Liver (tissue), 9 donors: ENCODE measurements around the gene CLDN16. TPM values are rescaled to one million over a fixed set of nuclear protein-coding genes. Genes with fewer than 3 reads are reported as not detected.
A peak's percentile ranks its signal among the peaks of the same experiment; 100 is the strongest.

Source experiments
- DNase-seq: peaks from one replicate; pipeline ENCODE4 v3.0.0-alpha.2; 2017; ENCODE audit warnings: low spot score
- H3K27ac ChIP-seq, 2 donors: one replicate each; pipeline ENCODE4 v1.7.0; 2013; ENCODE audit warnings: inconsistent platforms in 2 of 2, low read length in 2 of 2, control low read depth in 1 of 2, low read depth in 1 of 2, mild to moderate bottlenecking in 1 of 2
- H3K27me3 ChIP-seq, 4 donors: one replicate each; pipeline versions ENCODE4 v1.6.1 to v1.7.0; 2013; ENCODE audit warnings: low read length in 3 of 4, inconsistent platforms in 1 of 4, mild to moderate bottlenecking in 1 of 4, moderate library complexity in 1 of 4; ENCODE audit not compliant: control insufficient read depth in 4 of 4, insufficient read depth in 4 of 4
- H3K36me3 ChIP-seq, 4 donors: one replicate each; pipeline versions ENCODE4 v1.6.1 to v1.7.0; 2013; ENCODE audit warnings: low read length in 3 of 4, mild to moderate bottlenecking in 3 of 4, low read depth in 1 of 4, moderate library complexity in 1 of 4; ENCODE audit not compliant: control insufficient read depth in 4 of 4, insufficient read depth in 3 of 4
- H3K4me1 ChIP-seq, 4 donors: one replicate each; pipeline versions ENCODE4 v1.6.1 to v1.7.0; 2013; ENCODE audit warnings: low read length in 3 of 4, mild to moderate bottlenecking in 3 of 4, moderate library complexity in 1 of 4; ENCODE audit not compliant: control insufficient read depth in 4 of 4, insufficient read depth in 4 of 4
- H3K4me3 ChIP-seq, 3 donors: one replicate each; pipeline versions ENCODE4 v1.6.1 to v1.7.0; 2013; ENCODE audit warnings: low read length in 3 of 3, control low read depth in 1 of 3, low read depth in 1 of 3, mild to moderate bottlenecking in 1 of 3
- H3K9ac ChIP-seq, 2 donors: one replicate each; pipeline ENCODE4 v1.7.0; 2013; ENCODE audit warnings: low read length in 2 of 2, mild to moderate bottlenecking in 2 of 2, moderate library complexity in 2 of 2, control low read depth in 1 of 2, low read depth in 1 of 2
- H3K9me3 ChIP-seq, 4 donors: one replicate each; pipeline versions ENCODE4 v1.6.1 to v1.7.0; 2013; ENCODE audit warnings: low read length in 3 of 4; ENCODE audit not compliant: control insufficient read depth in 4 of 4
- CTCF ChIP-seq: fragments of 150-350 bp; IDR thresholded peaks from 2 replicates; pipeline ENCODE4 v1.5.1; 2017; ENCODE audit warnings: improper control_type of control experiment, low read depth, low read length; ENCODE audit not compliant: missing input control
- EGR1 ChIP-seq, 2 donors: IDR thresholded peaks; 2 replicates each; pipeline ENCODE4 v1.6.1; 2016 to 2018; ENCODE audit warnings: antibody characterized with exemption in 2 of 2, low read depth in 2 of 2
- FOXA1 ChIP-seq: IDR thresholded peaks from 2 replicates; pipeline ENCODE4 v1.6.1; 2016; ENCODE audit warnings: antibody characterized with exemption
- FOXA2 ChIP-seq: IDR thresholded peaks from 2 replicates; pipeline ENCODE4 v1.6.1; 2016; ENCODE audit warnings: antibody characterized with exemption
- HNF4A ChIP-seq, 2 donors: conservative IDR thresholded peaks; 2 replicates each; pipeline ENCODE4 v1.6.1; 2016; ENCODE audit warnings: antibody characterized with exemption in 2 of 2, mild to moderate bottlenecking in 2 of 2
- HNF4G ChIP-seq: IDR thresholded peaks from 2 replicates; pipeline ENCODE4 v1.6.1; 2016; ENCODE audit warnings: antibody characterized with exemption
- JUND ChIP-seq, 2 donors: IDR thresholded peaks; 2 replicates each; pipeline ENCODE4 v1.6.1; 2016; ENCODE audit warnings: antibody characterized with exemption in 2 of 2
- MAX ChIP-seq: IDR thresholded peaks from 2 replicates; pipeline ENCODE4 v1.6.1; 2016; ENCODE audit warnings: antibody characterized with exemption
- RAD21 ChIP-seq, 2 donors: IDR thresholded peaks; 2 replicates each; pipeline ENCODE4 v1.6.1; 2016; ENCODE audit warnings: antibody characterized with exemption in 2 of 2, mild to moderate bottlenecking in 2 of 2
- REST ChIP-seq: IDR thresholded peaks from 2 replicates; pipeline ENCODE4 v1.6.1; 2016; ENCODE audit warnings: antibody characterized with exemption, mild to moderate bottlenecking
- RXRA ChIP-seq, 2 donors: IDR thresholded peaks; 2 replicates each; pipeline ENCODE4 v1.6.1; 2017 to 2018; ENCODE audit warnings: antibody characterized with exemption in 2 of 2, mild to moderate bottlenecking in 1 of 2
- SP1 ChIP-seq: IDR thresholded peaks from 2 replicates; pipeline ENCODE4 v1.6.1; 2018; ENCODE audit warnings: antibody characterized with exemption, mild to moderate bottlenecking
- YY1 ChIP-seq: IDR thresholded peaks from 2 replicates; pipeline ENCODE4 v1.6.1; 2016; ENCODE audit warnings: antibody characterized with exemption, mild to moderate bottlenecking
- ZBTB33 ChIP-seq: IDR thresholded peaks from 2 replicates; pipeline ENCODE4 v1.6.1; 2016; ENCODE audit warnings: antibody characterized with exemption
- WGBS: extraction: QIAGEN DNeasy Blood & Tissue Kit; methylation state at CpG from one replicate; pipeline ENCODE4 v1.1.7; 2013; 5-methylcytosine and 5-hydroxymethylcytosine counted together
- polyA plus RNA-seq, 2 donors: library from polyadenylated mRNA; stranded (reverse) in 1 of 2; unstranded in 1 of 2; fragments of 200-250 nt in 1 of 2; fragments of >200 nt in 1 of 2; fragmentation: Nextera tagmentation in 1 of 2; extraction: Ambion mirVana in 1 of 2; gene quantifications; one replicate each; pipeline versions ENCODE4 v1.2.1 to v1.2.3, GENCODE V29; 2013 to 2015
- total RNA-seq, 2 donors: library from RNA; depleted of rRNA; stranded (reverse); fragments of >200 nt; gene quantifications; one replicate each; pipeline ENCODE4 v1.2.3, GENCODE V29; 2014
- donor health status: healthy.
- donor health status: healthy.
- donor health status: healthy.
- donor health status: healthy.
- donor health status: healthy.

Gene CLDN16
- total and polyA plus RNA-seq, 4 donors = 0.22 to 0.89 (median 0.70) TPM

GRCh38 chr3:190384309-190384756 is 3.6 kb upstream of the CLDN16 start:
- TF ChIP-seq JUND (IDR thresholded peaks at IDR 0.05) = no peak
- TF ChIP-seq FOXA1 = no peak
- peak; percentile 10 for TF ChIP-seq FOXA2
- peak; percentile 93 for TF ChIP-seq CTCF
- peak; percentile 99 to 100 for TF ChIP-seq RAD21 (IDR thresholded peaks at IDR 0.05)
- TF ChIP-seq HNF4A (conservative IDR thresholded peaks at IDR 0.05) = peak; percentile 25 to 60
- TF ChIP-seq EGR1 (IDR thresholded peaks at IDR 0.05; ENCODE audit: low read depth in 2 of 2) = no peak
- peak; percentile 46 for TF ChIP-seq SP1
- no peak for TF ChIP-seq REST
- TF ChIP-seq MAX = peak; percentile 23
- peak; percentile 52 for TF ChIP-seq YY1
- no peak for TF ChIP-seq ZBTB33
- TF ChIP-seq RXRA (IDR thresholded peaks at IDR 0.05) = peak; percentile 25 to 51
- TF ChIP-seq HNF4G = peak; percentile 24
- H3K9ac ChIP-seq = no peak overlapping the region
- H3K9me3 ChIP-seq = no peaks in the 10 kb centered on the region
- no peak for DNase-seq
- H3K27ac ChIP-seq = no peak overlapping the region
- no peak overlapping the region for H3K4me3 ChIP-seq
- no peaks in the 10 kb centered on the region for H3K36me3 ChIP-seq
- H3K27me3 ChIP-seq = no peaks in the 10 kb centered on the region
- WGBS = 6% methylated on average over 2 of the region's 2 CpGs
- peaks cover 0 to 3% (median 0%) of the 10 kb centered on the region in 4 donors for H3K4me1 ChIP-seq
